ENCODE measurements around the gene FGF2.
"Not testable (repeated sequence)": the region's sequence is repeated elsewhere in the genome, so short reads cannot be mapped to it uniquely, and the experiment has no call there.

Gene FGF2

GRCh38 chr4:122826553-122827257 is at the start of gene FGF2:
FGF2 (plus strand) TSS chr4:122826831; CDS start chr4:122827175, 344 bp downstream.
- peak; percentile 65 for DNase-seq (ENCODE audit: low spot score)

- DNase-seq (ENCODE audit: low spot score), result no peak
These were observed 49.7 kb upstream of the FGF2 start for GRCh38 chr4:122776916-122777315.

- no peak for DNase-seq (ENCODE audit: low spot score)
These were observed 48.6 kb upstream of the FGF2 start for GRCh38 chr4:122777846-122778673.

- no peak for DNase-seq (ENCODE audit: low spot score)
These were observed 45.1 kb upstream of the FGF2 start for GRCh38 chr4:122781486-122781885.

GRCh38 chr4:122783301-122784215 is 43.1 kb upstream of the FGF2 start:
- DNase-seq (ENCODE audit: low spot score), result peak; percentile 28

GRCh38 chr4:122784261-122784660 is 42.4 kb upstream of the FGF2 start:
- no peak for DNase-seq (ENCODE audit: low spot score)

GRCh38 chr4:122785099-122785498 is 41.5 kb upstream of the FGF2 start:
- DNase-seq (ENCODE audit: low spot score), result no peak

- not testable (repeated sequence) for DNase-seq (ENCODE audit: low spot score)
These were observed 40.3 kb upstream of the FGF2 start for GRCh38 chr4:122786296-122786695.

- not testable (repeated sequence) for DNase-seq (ENCODE audit: low spot score)
These were observed 39.7 kb upstream of the FGF2 start for GRCh38 chr4:122786920-122787319.

- DNase-seq (ENCODE audit: low spot score), result no peak
These were observed 38.7 kb upstream of the FGF2 start for GRCh38 chr4:122787940-122788339.

GRCh38 chr4:122788935-122789334 is 37.7 kb upstream of the FGF2 start:
- DNase-seq (ENCODE audit: low spot score), result no peak

- DNase-seq (ENCODE audit: low spot score), result no peak
These were observed 32.8 kb upstream of the FGF2 start for GRCh38 chr4:122793811-122794210.

GRCh38 chr4:122796801-122797404 is 29.7 kb upstream of the FGF2 start:
- DNase-seq (ENCODE audit: low spot score), result no peak

- DNase-seq (ENCODE audit: low spot score), result no peak
These were observed 29.1 kb upstream of the FGF2 start for GRCh38 chr4:122797405-122798094.

GRCh38 chr4:122798101-122798500 is 28.5 kb upstream of the FGF2 start:
- DNase-seq (ENCODE audit: low spot score), result peak; percentile 59

- DNase-seq (ENCODE audit: low spot score), result no peak
These were observed 27.7 kb upstream of the FGF2 start for GRCh38 chr4:122798917-122799316.

GRCh38 chr4:122803788-122804208 is 22.8 kb upstream of the FGF2 start:
- no peak for DNase-seq (ENCODE audit: low spot score)

GRCh38 chr4:122806981-122807679 is 19.5 kb upstream of the FGF2 start:
- no peak for DNase-seq (ENCODE audit: low spot score)

- DNase-seq (ENCODE audit: low spot score), result no peak
These were observed 16.0 kb upstream of the FGF2 start for GRCh38 chr4:122810669-122811068.

GRCh38 chr4:122811781-122812180 is 14.8 kb upstream of the FGF2 start:
- DNase-seq (ENCODE audit: low spot score), result not testable (repeated sequence)
